Adrenal gland (tissue), 12 donors: Measurements from ENCODE around the gene SH2D6. TPM values are rescaled to one million over a fixed set of nuclear protein-coding genes. Genes with fewer than 3 reads are reported as not detected.

ENCODE experiments used
- DNase-seq, 7 donors: peaks; one replicate each; pipeline ENCODE4 v3.0.0-alpha.2; 2019 to 2020
- H3K27ac ChIP-seq, 5 donors: fragments of 200-600 bp; sonication (generic) in 4 of 5; 1 replicate in 3 of 5; 2 replicates in 2 of 5; pipeline versions ENCODE4 v1.5.1 to v1.8.0; 2016 to 2020; ENCODE audit warnings: mild to moderate bottlenecking in 1 of 5
- H3K27me3 ChIP-seq: fragments of 200-600 bp; 2 replicates; pipeline ENCODE4 v1.8.0; 2021
- H3K36me3 ChIP-seq, 2 donors: fragments of 200-600 bp; replicated peaks in 1 of 2; 1 replicate in 1 of 2; 2 replicates in 1 of 2; pipeline versions ENCODE4 v1.5.1 to v1.8.0; 2018 to 2022
- H3K4me1 ChIP-seq, 2 donors: fragments of 200-600 bp; replicated peaks in 1 of 2; 1 replicate in 1 of 2; 2 replicates in 1 of 2; pipeline versions ENCODE4 v1.5.1 to v1.8.0; 2018 to 2021
- H3K4me3 ChIP-seq, 4 donors: fragments of 200-600 bp; sonication (generic) in 3 of 4; one replicate each; pipeline ENCODE4 v1.5.1; 2016 to 2018
- H3K9me3 ChIP-seq, 3 donors: fragments of 200-600 bp; sonication (generic) in 1 of 3; replicated peaks in 1 of 3; 1 replicate in 2 of 3; 2 replicates in 1 of 3; pipeline versions ENCODE4 v1.5.1 to v1.8.0; 2016 to 2021
- CTCF ChIP-seq, 6 experiments: fragments of 450-650 bp in 4 of 6; fragments of 200-600 bp in 2 of 6; sonication (generic) in 1 of 6; IDR thresholded peaks; 1 replicate in 5 of 6; 2 replicates in 1 of 6; pipeline versions ENCODE4 v1.5.1 to v1.8.0; 2016 to 2021; ENCODE audit warnings: antibody characterized with exemption in 6 of 6, mild to moderate bottlenecking in 2 of 6, moderate library complexity in 1 of 6
- POLR2A ChIP-seq, 2 donors: fragments of 450-650 bp; IDR thresholded peaks; one replicate each; pipeline ENCODE4 v1.6.1; 2017; ENCODE audit warnings: antibody characterized with exemption in 2 of 2, mild to moderate bottlenecking in 2 of 2, moderate library complexity in 1 of 2
- WGBS, 4 donors: extraction: QIAGEN DNeasy Blood & Tissue Kit in 2 of 4; methylation state at CpG; one replicate each; pipeline versions ENCODE4 v1.1.5 to v1.1.7; 2013 to 2017; 5-methylcytosine and 5-hydroxymethylcytosine counted together
- intact Hi-C, 2 donors: fragments of 100-400 bp; cut with DNase I; formaldehyde crosslinking; loops; one replicate each; pipeline versions ENCODE4 v1.14.1 to v1.15.0; 2022 to 2023
- polyA plus RNA-seq, 3 donors: library from polyadenylated mRNA; stranded (reverse); fragments of 200-250 nt in 2 of 3; fragments of 350-450 nt in 1 of 3; fragmentation: Illumina TruSeq in 1 of 3; extraction: RNeasy Lipid Tissue Mini Kit (QIAGEN cat#74804) in 1 of 3; gene quantifications; one replicate each; pipeline ENCODE4 v1.2.3, GENCODE V29; 2013 to 2014
- total RNA-seq, 9 donors: library from RNA; depleted of rRNA in 4 of 9; stranded (reverse); fragments of >200 nt in 4 of 9; fragments of 120-200 nt in 1 of 9; fragmentation: NEBNext Ultra II Directional in 1 of 9; extraction: Animal tissue kit (Norgen Biotek cat#: 25700) in 1 of 9; gene quantifications; one replicate each; pipeline versions ENCODE4 v1.1.0 to v1.2.4, GENCODE V29; 2013 to 2023
- donor health status: healthy with polysubstance abuse.
- donor health status: Bipolar disorder and iron deficiency.
- donor health status: DM: yes; HTN: yes; CAD: no.
- donor health status: DM: no; HTN: no; CAD: no.
- donor health status: DM: no; HTN: no; CAD: no.
- donor health status: DM: yes; HTN: yes; CAD: no.

SH2D6 gene
- total and polyA plus RNA-seq, 12 donors, result 0.53 to 4.2 (median 0.74) TPM; not detected in 5

DNA sequence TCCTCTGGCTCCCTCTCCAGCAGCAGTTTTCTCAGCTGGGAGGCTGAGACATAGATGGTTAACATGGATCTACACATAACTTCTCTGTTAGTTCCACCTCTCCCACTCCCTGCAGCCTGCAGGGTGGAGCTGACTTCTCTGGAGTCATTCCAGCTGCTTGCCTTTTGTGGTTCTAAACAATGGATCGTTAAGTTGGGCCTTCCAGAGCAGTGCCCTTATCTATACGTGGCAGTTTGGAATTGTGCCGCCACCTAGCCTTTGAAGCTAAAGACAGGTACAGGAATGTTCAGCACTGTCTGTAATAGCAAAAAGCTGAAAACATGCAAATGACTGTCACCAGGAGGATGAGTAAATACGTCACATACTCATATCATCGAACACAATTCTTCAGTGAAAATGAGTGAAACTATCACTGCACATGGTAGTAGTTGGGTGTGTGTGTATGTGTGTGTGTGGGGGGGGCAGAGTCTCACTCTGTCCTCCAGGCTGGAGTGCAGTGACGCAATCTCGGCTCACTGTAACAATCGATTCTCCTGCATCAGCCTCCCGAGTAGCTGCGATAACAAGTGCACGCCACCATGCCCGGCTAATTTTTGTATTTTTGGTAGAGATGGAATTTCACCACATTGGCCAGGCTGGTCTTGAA is 50.3 kb downstream of the SH2D6 start:
- TF ChIP-seq POLR2A (IDR thresholded peaks at IDR 0.05) (no peak), CTCF (IDR thresholded peaks at IDR 0.05) (no peak)
- Histone ChIP-seq H3K27ac (no peak overlapping the region), H3K27me3 (no peaks in the 10 kb centered on the region), H3K36me3 (no peaks in the 10 kb centered on the region), H3K9me3 (no peaks in the 10 kb centered on the region), H3K4me3 (no peak overlapping the region), H3K4me1 (peaks cover 4 to 11% of the 10 kb centered on the region in 2 donors)
- intact Hi-C loops, result no loop called here
- DNase-seq, result no peak
- 76 to 84% (median 82%) methylated on average over 12 of the region's 12 CpGs for WGBS, 4 donors

DNA sequence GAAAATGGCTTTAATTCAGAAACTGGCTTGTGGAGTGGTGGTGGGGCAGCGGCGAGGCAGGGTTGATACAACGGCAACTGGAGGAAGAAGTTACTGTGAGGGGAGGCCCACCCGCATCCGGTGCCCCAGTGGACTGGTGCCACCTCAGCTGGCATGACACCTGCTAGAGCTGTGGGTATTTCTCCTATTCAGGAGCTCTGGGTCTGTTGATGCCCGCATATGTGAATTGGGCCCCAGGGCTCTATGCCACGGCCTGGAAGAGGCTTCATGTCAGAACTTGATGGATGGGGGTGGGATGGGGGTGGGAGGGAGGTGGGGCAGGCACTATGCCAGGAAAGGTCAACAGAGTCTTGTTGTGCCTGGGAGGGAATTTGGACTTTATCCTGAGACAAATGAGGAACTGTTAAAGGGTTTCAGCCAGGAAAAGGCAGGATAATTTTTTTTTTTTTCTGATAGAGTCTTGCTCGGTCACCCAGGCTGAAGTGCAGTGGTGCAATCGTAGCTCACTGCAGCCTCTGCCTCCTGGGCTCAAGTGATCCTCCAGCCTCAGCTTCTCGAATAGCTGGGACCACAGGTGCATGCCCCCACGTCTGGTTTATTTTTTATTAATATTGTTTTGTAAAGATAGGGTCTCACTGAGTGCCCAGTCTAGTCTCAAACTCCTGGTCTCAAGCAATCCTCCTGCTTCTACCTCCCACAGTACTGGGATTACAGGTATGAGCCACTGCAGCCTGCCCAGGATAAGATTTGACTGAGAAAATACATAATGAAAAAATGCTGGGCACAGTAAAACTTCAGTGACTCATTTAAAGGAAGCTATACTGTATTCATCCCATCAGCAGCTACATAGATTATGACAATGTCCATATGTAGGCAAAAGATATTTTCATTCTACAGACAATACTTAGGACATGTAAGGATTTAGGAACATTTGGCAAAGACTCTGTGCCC is 52.6 kb downstream of the SH2D6 start:
- intact Hi-C loops, result no loop called here
- H3K4me3 ChIP-seq, result no peak overlapping the region
- peak in 2 of 7 donors; percentile 44 to 48 for DNase-seq
- H3K27me3 ChIP-seq, result no peaks in the 10 kb centered on the region
- H3K36me3 ChIP-seq, result no peaks in the 10 kb centered on the region
- H3K9me3 ChIP-seq, result no peaks in the 10 kb centered on the region
- TF ChIP-seq POLR2A (IDR thresholded peaks at IDR 0.05), result no peak
- TF ChIP-seq CTCF (IDR thresholded peaks at IDR 0.05), result no peak
- H3K4me1 ChIP-seq, result peaks cover 4 to 11% of the 10 kb centered on the region in 2 donors
- no peak overlapping the region for H3K27ac ChIP-seq
- 36 to 47% (median 46%) methylated on average over 7 to 11 of the region's 11 CpGs for WGBS, 4 donors

- WGBS, 4 donors, result 87 to 91% (median 90%) methylated on average over 4 of the region's 4 CpGs
- Histone ChIP-seq H3K4me3 (no peak overlapping the region), H3K27me3 (no peaks in the 10 kb centered on the region), H3K27ac (no peak overlapping the region), H3K36me3 (no peaks in the 10 kb centered on the region), H3K9me3 (no peaks in the 10 kb centered on the region), H3K4me1 (peaks cover 4 to 11% of the 10 kb centered on the region in 2 donors)
- TF ChIP-seq POLR2A (IDR thresholded peaks at IDR 0.05), result no peak
- TF ChIP-seq CTCF (IDR thresholded peaks at IDR 0.05), result no peak
- intact Hi-C loops, result no loop called here
- DNase-seq, result no peak
Observed at GRCh38 chr2:85472261-85472660, 53.7 kb downstream of the SH2D6 start.

DNA sequence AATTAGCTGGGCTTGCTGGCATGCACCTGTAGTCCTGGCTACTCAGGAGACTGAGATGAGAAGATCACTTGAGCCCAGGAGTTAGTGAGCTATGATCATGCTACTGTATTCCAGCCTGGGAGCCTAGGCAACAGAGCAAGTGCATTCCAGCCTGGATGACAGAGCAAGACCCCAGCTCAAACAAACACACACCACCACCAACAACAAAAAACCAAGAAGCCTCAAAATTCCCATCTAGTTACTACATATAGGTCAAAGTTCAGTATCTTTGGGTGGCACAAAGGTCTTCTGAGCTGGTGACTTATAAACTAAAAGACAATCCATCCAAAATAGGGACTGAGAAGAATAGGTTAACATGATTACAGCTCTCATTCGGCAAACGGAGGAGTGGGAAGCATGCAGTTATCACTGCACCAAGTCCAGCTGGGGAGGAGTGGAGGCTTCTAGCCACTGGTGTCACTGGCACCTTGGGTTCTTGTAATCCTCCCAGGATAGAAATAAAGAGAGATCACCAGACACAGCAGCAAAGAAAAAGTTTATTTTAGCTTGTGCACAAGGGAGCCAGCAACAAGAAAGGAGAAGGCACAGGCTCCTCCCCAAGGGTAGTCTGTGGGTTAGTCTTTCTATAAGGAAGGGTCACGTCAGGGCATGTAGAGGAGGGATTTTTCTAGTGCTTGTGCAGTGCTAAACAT is 57.4 kb downstream of the SH2D6 start:
- no peaks in the 10 kb centered on the region for H3K36me3 ChIP-seq
- intact Hi-C loops, result no loop called here
- H3K9me3 ChIP-seq, result no peaks in the 10 kb centered on the region
- H3K4me1 ChIP-seq, result peaks cover 4 to 7% of the 10 kb centered on the region in 2 donors
- no peak overlapping the region for H3K27ac ChIP-seq
- WGBS, 4 donors, result 69 to 81% (median 74%) methylated on average over 3 of the region's 3 CpGs
- no peak for DNase-seq
- TF ChIP-seq POLR2A (IDR thresholded peaks at IDR 0.05) (no peak), CTCF (IDR thresholded peaks at IDR 0.05) (no peak)
- no peaks in the 10 kb centered on the region for H3K27me3 ChIP-seq
- H3K4me3 ChIP-seq, result no peak overlapping the region
